ENCODE measurements around the gene MEX3D. TPM values are rescaled to one million over a fixed set of nuclear protein-coding genes. Genes with fewer than 3 reads are reported as not detected.
"Not testable (repeated sequence)": the region's sequence is repeated elsewhere in the genome, so short reads cannot be mapped to it uniquely, and the experiment has no call there.

The MEX3D gene
- total and polyA plus RNA-seq, 7 donors: 4.8 to 16.1 (median 10.3) TPM

DNA sequence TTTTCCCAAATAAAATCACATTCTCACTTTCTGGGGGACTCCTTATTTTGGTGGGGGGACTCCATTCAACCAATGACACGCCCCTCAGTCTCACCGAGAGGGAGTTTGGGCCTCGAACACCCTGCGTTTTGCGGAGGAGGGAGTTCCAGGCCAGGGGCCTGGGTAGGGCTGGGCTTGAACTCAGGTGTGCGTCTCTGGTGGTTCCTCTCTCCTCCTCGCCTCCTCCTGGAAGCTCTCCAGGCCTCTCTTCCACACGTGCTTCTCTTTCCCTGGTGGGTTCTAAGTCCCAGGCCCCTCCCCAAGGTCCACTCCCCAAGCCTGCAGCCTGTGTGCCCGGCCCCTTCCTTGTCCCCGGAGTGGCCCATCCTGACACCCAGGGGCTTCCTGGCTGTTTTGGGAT lies 14.7 kb downstream of the MEX3D start:
- intact Hi-C loops (cut with DNase I): no loop called here
- WGBS, 2 donors: 85 to 87% methylated on average over 10 of the region's 10 CpGs
- Histone ChIP-seq H3K27me3 (no peaks in the 10 kb centered on the region), H3K36me3 (peaks cover 0 to 23% (median 10%) of the 10 kb centered on the region in 4 donors), H3K27ac (no peak overlapping the region), H3K4me1 (no peaks in the 10 kb centered on the region), H3K9me3 (no peaks in the 10 kb centered on the region), H3K4me3 (no peak overlapping the region)
- no peak for DNase-seq
- TF ChIP-seq POLR2A (IDR thresholded peaks at IDR 0.05): no peak
- TF ChIP-seq, protein P1, sequence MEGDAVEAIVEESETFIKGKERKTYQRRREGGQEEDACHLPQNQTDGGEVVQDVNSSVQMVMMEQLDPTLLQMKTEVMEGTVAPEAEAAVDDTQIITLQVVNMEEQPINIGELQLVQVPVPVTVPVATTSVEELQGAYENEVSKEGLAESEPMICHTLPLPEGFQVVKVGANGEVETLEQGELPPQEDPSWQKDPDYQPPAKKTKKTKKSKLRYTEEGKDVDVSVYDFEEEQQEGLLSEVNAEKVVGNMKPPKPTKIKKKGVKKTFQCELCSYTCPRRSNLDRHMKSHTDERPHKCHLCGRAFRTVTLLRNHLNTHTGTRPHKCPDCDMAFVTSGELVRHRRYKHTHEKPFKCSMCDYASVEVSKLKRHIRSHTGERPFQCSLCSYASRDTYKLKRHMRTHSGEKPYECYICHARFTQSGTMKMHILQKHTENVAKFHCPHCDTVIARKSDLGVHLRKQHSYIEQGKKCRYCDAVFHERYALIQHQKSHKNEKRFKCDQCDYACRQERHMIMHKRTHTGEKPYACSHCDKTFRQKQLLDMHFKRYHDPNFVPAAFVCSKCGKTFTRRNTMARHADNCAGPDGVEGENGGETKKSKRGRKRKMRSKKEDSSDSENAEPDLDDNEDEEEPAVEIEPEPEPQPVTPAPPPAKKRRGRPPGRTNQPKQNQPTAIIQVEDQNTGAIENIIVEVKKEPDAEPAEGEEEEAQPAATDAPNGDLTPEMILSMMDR (IDR thresholded peaks at IDR 0.05): no peak
- no peak for TF ChIP-seq EP300 (IDR thresholded peaks at IDR 0.05)
- TF ChIP-seq POLR2AphosphoS5 (IDR thresholded peaks at IDR 0.05): no peak

DNA sequence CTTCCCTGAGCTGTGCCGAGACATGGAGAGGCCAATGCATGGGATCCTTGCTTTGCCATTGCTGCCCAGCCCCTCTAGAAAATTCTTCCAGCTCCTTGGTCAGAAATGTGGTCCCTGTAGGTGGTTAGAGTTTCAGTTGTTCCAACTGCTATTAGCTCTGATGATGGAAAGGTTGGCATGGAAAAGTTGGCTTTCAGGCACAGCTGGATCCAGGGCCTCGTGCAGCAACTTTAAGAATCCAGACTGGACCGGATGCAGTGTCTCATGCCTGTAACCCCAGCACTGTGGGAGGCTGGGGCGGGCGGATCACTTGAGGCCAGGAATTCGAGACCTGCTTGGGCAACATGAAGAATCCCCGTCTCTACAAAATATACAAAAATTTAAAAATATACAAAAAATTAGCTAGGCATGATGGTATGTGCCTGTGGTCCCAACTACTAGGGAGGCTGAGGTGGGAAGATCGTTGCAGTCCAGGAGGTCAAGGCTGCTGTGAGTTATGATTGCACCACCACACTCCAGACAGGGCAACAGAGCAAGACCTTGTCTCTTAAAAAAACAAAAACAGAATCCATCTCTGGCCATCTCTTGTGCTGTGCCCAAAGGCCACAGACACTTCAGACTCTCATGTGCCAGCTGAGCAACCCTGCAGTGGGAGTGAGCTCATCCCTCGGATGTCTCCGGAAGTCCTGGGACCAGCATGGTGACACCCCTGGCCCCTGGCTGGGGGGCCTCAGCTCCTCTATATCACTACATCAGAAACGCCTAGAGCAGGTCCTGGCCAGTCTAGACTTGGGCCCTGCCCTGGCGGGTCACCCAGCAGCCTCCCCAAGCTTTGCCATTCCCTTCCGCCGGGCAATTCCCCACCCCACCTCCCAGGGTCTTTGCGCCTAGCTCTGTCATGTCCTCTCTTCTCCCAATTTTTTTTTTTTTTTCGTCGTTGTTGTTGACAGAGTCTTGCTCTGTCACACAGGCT lies 16.8 kb downstream of the MEX3D start:
- Histone ChIP-seq H3K4me1 (peaks cover 0 to 1% (median under 1%) of the 10 kb centered on the region in 4 donors), H3K9me3 (no peaks in the 10 kb centered on the region), H3K27ac (no peak overlapping the region), H3K4me3 (no peak overlapping the region), H3K36me3 (peaks cover 0 to 15% (median 7%) of the 10 kb centered on the region in 4 donors), H3K27me3 (no peaks in the 10 kb centered on the region)
- TF ChIP-seq, protein P1 (IDR thresholded peaks at IDR 0.05): no peak
- no peak for TF ChIP-seq POLR2A (IDR thresholded peaks at IDR 0.05)
- no peak for TF ChIP-seq EP300 (IDR thresholded peaks at IDR 0.05)
- TF ChIP-seq POLR2AphosphoS5 (IDR thresholded peaks at IDR 0.05): no peak
- no peak for DNase-seq
- intact Hi-C loops (cut with DNase I): no loop called here
- WGBS, 2 donors: 84 to 85% methylated on average over 17 of the region's 17 CpGs

DNA sequence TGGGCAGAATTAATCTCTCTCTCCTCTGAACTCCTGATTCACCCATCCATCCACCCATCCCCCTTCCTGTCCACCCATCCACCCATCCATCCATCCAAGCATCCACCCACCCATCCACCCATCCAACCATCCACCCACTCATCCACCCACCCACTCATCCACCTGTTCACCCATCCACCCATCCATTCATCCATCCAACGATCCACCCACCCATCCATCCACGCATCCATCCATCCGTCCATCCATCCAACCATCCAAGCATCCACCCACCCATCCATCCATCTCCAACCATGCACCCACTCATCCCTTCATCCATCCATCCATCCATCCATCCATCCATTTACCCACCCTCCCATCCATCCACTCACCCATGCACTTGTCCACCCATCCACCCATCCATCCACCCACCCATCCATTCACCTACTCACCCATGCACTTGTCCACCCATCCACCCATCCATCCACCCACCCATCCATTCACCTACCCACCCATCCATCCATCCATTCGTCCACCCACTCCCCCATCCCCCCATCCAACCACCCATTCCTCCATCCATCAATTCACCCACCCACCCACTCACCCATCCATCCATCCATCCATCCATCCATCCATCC lies 18.7 kb downstream of the MEX3D start:
- H3K27me3 ChIP-seq: peaks cover 0 to 3% (median 0%) of the 10 kb centered on the region in 3 donors
- peaks cover 0 to 6% (median 5%) of the 10 kb centered on the region in 4 donors for H3K4me1 ChIP-seq
- no peak overlapping the region for H3K4me3 ChIP-seq
- H3K36me3 ChIP-seq: no peaks in the 10 kb centered on the region
- intact Hi-C loops (cut with DNase I): no loop called here
- H3K27ac ChIP-seq: no peak overlapping the region
- no peak for DNase-seq
- no peaks in the 10 kb centered on the region for H3K9me3 ChIP-seq
- TF ChIP-seq, protein P1 (IDR thresholded peaks at IDR 0.05): no peak
- no peak for TF ChIP-seq POLR2AphosphoS5 (IDR thresholded peaks at IDR 0.05)
- WGBS, 2 donors: 86 to 87% methylated on average over 4 of the region's 4 CpGs

DNA sequence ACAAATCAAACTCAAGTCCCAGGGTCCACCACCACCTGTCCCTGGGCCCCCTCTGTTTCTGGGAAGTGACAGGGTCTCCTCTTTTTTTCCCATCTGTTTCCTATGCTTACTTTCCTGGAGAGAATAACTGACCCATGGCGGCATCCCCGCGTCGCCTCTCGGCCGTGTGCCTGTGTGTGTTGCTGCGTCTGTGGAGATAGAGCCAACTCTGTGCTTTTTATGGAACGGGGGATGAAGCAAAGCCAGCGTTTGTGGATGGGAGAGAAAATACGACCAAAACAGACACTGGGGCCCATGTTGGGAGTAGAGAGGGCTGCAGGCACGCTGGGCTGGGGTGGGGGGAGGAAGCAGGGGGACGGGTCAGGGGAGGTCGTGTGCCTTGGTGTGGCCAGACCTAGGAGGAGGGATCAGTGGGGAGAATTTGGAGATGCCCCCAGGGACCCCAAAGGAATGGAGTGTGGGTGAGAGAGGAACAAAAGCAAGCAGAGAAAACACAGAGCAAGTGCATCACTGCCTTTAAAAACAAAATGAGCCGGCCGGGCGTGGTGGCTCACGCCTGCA lies 27.7 kb downstream of the MEX3D start:
- intact Hi-C loops (cut with DNase I): no loop called here
- TF ChIP-seq EP300 (IDR thresholded peaks at IDR 0.05) (no peak), POLR2AphosphoS5 (IDR thresholded peaks at IDR 0.05) (peak in 1 of 4 donors; percentile 34), POLR2A (IDR thresholded peaks at IDR 0.05) (no peak)
- TF ChIP-seq, protein P1 (IDR thresholded peaks at IDR 0.05): no peak
- peak; percentile 75 for DNase-seq
- Histone ChIP-seq H3K4me1 (peaks cover 0 to 27% (median 15%) of the 10 kb centered on the region in 4 donors), H3K4me3 (peak overlapping the region in 1 of 4 donors; percentile 10), H3K9me3 (no peaks in the 10 kb centered on the region), H3K27me3 (no peaks in the 10 kb centered on the region), H3K27ac (peak overlapping the region in 3 of 4 donors; percentile 63 to 77 (median 72)), H3K36me3 (no peaks in the 10 kb centered on the region)
- WGBS, 2 donors: 40 to 70% methylated on average over 17 of the region's 17 CpGs

DNA sequence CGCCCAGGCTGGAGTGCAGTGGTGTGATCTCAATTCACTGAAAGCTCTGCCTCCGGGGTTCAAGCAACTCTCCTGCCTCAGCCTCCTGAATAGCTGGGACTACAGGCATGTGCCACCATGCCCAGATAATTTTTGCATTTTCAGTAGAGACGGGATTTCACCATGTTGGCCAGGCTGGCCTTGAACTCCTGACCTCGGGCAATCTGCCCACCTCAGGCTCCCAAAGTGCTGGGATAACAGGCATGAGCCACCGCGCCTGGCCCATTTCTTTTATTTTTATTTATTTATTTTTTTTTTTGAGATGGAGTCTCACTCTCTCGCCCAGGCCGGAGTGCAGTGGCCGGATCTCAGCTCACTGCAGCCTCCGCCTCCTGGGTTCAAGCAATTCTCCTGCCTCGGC lies 28.4 kb downstream of the MEX3D start:
- WGBS, 2 donors: 91% methylated on average over 11 of the region's 11 CpGs
- intact Hi-C loops (cut with DNase I); DNase-seq; H3K4me3 ChIP-seq; H3K27me3 ChIP-seq; H3K36me3 ChIP-seq; H3K9me3 ChIP-seq: not testable (repeated sequence)
- Histone ChIP-seq H3K4me1 (peaks cover 0 to 27% (median 15%) of the 10 kb centered on the region in 4 donors), H3K27ac (peak overlapping the region in 3 of 4 donors; percentile 63 to 77 (median 72))

Data from sigmoid colon (tissue), 7 donors.